Cardiac fibroblast (primary cell): ENCODE data around the gene FRAS1.

Experiments used
- DNase-seq, 2 donors: peaks; one replicate each; pipeline versions ENCODE4 v3.0.0 to v3.0.0-alpha.2; 2010; ENCODE audit warnings: low read depth in 2 of 2
- H3K4me3 ChIP-seq, 2 donors: replicated peaks in 1 of 2; 1 replicate in 1 of 2; 2 replicates in 1 of 2; pipeline ENCODE4 v1.5.1; 2011; ENCODE audit warnings: low read depth in 2 of 2, low read length in 2 of 2, mild to moderate bottlenecking in 2 of 2, moderate library complexity in 1 of 2
- CTCF ChIP-seq: IDR thresholded peaks from one replicate; pipeline ENCODE4 v1.5.1; 2011; ENCODE audit warnings: low read depth, mild to moderate bottlenecking, low read length, inconsistent platforms

FRAS1 gene

GRCh38 chr4:78288327-78288726, 231.2 kb downstream of the FRAS1 start:
- peak; percentile 35 to 70 for DNase-seq
- TF ChIP-seq CTCF, result no peak
- no peak overlapping the region for H3K4me3 ChIP-seq

- DNase-seq, result no peak
- no peak overlapping the region for H3K4me3 ChIP-seq
- TF ChIP-seq CTCF, result no peak
Observed at GRCh38 chr4:78291277-78291676, 234.2 kb downstream of the FRAS1 start.

- no peak overlapping the region for H3K4me3 ChIP-seq
- no peak for DNase-seq
- no peak for TF ChIP-seq CTCF
Observed at GRCh38 chr4:78292341-78292740, 235.2 kb downstream of the FRAS1 start.

- no peak for TF ChIP-seq CTCF
- H3K4me3 ChIP-seq, result no peak overlapping the region
- no peak for DNase-seq
Observed at GRCh38 chr4:78292856-78293255, 235.7 kb downstream of the FRAS1 start.

- peak; percentile 18 to 70 for DNase-seq
- no peak for TF ChIP-seq CTCF
- no peak overlapping the region for H3K4me3 ChIP-seq
Observed at GRCh38 chr4:78293348-78293747, 236.2 kb downstream of the FRAS1 start.

- peak; percentile 70 to 84 for DNase-seq
- no peak for TF ChIP-seq CTCF
Observed at GRCh38 chr4:78293821-78294301, 236.7 kb downstream of the FRAS1 start.

GRCh38 chr4:78296261-78296660, 239.1 kb downstream of the FRAS1 start:
- no peak for DNase-seq
- H3K4me3 ChIP-seq, result no peak overlapping the region
- TF ChIP-seq CTCF, result no peak

More at GRCh38 chr4:78293821-78294301, 236.7 kb downstream of the FRAS1 start:
- H3K4me3 ChIP-seq, result no peak overlapping the region
